Natural killer cell (primary cell): ENCODE measurements around the gene S100B. TPM values are rescaled to one million over a fixed set of nuclear protein-coding genes. Genes with fewer than 3 reads are reported as not detected.

Experiments used
- ATAC-seq, 3 donors: fragments of 150-1000 bp in 2 of 3; fragments of 200-7000 bp in 1 of 3; cut with Tn5 transposase; 1 replicate in 1 of 3; 2 replicates in 2 of 3; pipeline ENCODE4 v1.10.0; 2021; ENCODE audit warnings: mild to moderate bottlenecking in 2 of 3, moderate library complexity in 2 of 3
- DNase-seq, 2 donors: peaks; one replicate each; pipeline versions ENCODE4 v3.0.0 to v3.0.0-alpha.2; 2013 to 2021; ENCODE audit warnings: mixed read lengths in 1 of 2
- H3K27ac ChIP-seq: one replicate; pipeline ENCODE4 v1.5.1; 2013; ENCODE audit warnings: mild to moderate bottlenecking, low read length
- H3K27me3 ChIP-seq: one replicate; pipeline ENCODE4 v1.6.1; 2013; ENCODE audit warnings: low read length; ENCODE audit not compliant: control insufficient read depth, insufficient read depth
- H3K36me3 ChIP-seq: one replicate; pipeline ENCODE4 v1.6.1; 2013; ENCODE audit warnings: low read length; ENCODE audit not compliant: control insufficient read depth, insufficient read depth
- H3K4me1 ChIP-seq: one replicate; pipeline ENCODE4 v1.6.1; 2013; ENCODE audit warnings: low read length; ENCODE audit not compliant: control insufficient read depth, insufficient read depth
- H3K4me3 ChIP-seq: one replicate; pipeline ENCODE4 v1.5.1; 2013; ENCODE audit warnings: low read length
- H3K9me3 ChIP-seq: one replicate; pipeline ENCODE4 v1.6.1; 2013; ENCODE audit warnings: low read length; ENCODE audit not compliant: control insufficient read depth, insufficient read depth
- H3K27ac Mint-ChIP-seq, 2 donors: one replicate each; pipeline ENCODE4 v1.8.0; 2022; ENCODE audit warnings: mild to moderate bottlenecking in 2 of 2, mixed read lengths in 2 of 2, moderate library complexity in 1 of 2
- H3K27me3 Mint-ChIP-seq, 2 donors: one replicate each; pipeline ENCODE4 v1.8.0; 2022; ENCODE audit warnings: low read depth in 2 of 2, mixed read lengths in 2 of 2
- H3K36me3 Mint-ChIP-seq: one replicate; pipeline ENCODE4 v1.8.0; 2022; ENCODE audit warnings: mixed read lengths
- H3K4me1 Mint-ChIP-seq, 2 donors: one replicate each; pipeline ENCODE4 v1.8.0; 2022; ENCODE audit warnings: mixed read lengths in 2 of 2
- H3K4me3 Mint-ChIP-seq: one replicate; pipeline ENCODE4 v1.8.0; 2022; ENCODE audit warnings: mild to moderate bottlenecking, moderate library complexity, mixed read lengths
- H3K9me3 Mint-ChIP-seq, 2 donors: one replicate each; pipeline ENCODE4 v1.8.0; 2022; ENCODE audit warnings: mixed read lengths in 2 of 2
- CTCF ChIP-seq: fragments of 200-600 bp; IDR thresholded peaks from one replicate; pipeline ENCODE4 v1.8.0; 2022; ENCODE audit warnings: antibody characterized with exemption
- WGBS: methylation state at CpG from one replicate; pipeline ENCODE4 v1.1.7; 2013; ENCODE audit warnings: missing lambda C conversion rate; ENCODE audit not compliant: insufficient coverage; 5-methylcytosine and 5-hydroxymethylcytosine counted together
- intact Hi-C: fragments of 100-400 bp; cut with micrococcal nuclease; formaldehyde crosslinking; loops from one replicate; pipeline ENCODE4 v1.14.2; 2022
- total RNA-seq, 4 donors: library from RNA; stranded (reverse); fragments of 120-200 nt in 1 of 4; gene quantifications; one replicate each; pipeline versions ENCODE4 v1.2.3 to v1.2.4, GENCODE V29; 2013 to 2022

The S100B gene
- total RNA-seq, 3 donors from 2014 or later (not counting 1 experiment from before 2014, with no cell fraction given) = 4.0 to 58.9 TPM; not detected in 1

GRCh38 chr21:46549650-46550049 lies 55.2 kb downstream of the S100B start:
- no peak overlapping the region for H3K27ac ChIP-seq
- H3K4me1 Mint-ChIP-seq = peaks cover 37 to 70% of the 10 kb centered on the region in 2 donors
- no peak for TF ChIP-seq CTCF
- no peaks in the 10 kb centered on the region for H3K27me3 ChIP-seq
- peaks cover 44% of the 10 kb centered on the region for H3K4me1 ChIP-seq
- no peak overlapping the region for H3K4me3 ChIP-seq
- WGBS = 99% methylated on average over 18 of the region's 18 CpGs
- H3K36me3 Mint-ChIP-seq = no peaks in the 10 kb centered on the region
- no peak overlapping the region for H3K4me3 Mint-ChIP-seq
- no peaks in the 10 kb centered on the region for H3K27me3 Mint-ChIP-seq
- H3K27ac Mint-ChIP-seq = peak overlapping the region; percentile 86 to 93
- intact Hi-C loops = loop anchor here (2.0 kb wide), 1 partner anchor 13 kb away; no protein-coding TSS in a partner anchor
- no peaks in the 10 kb centered on the region for H3K9me3 Mint-ChIP-seq
- H3K36me3 ChIP-seq = peaks cover 30% of the 10 kb centered on the region
- DNase-seq = no peak
- H3K9me3 ChIP-seq = no peaks in the 10 kb centered on the region
- ATAC-seq = no peak

Other genes starting within 250 kb of the S100B start
- gene DIP2A, start 146.2 kb downstream of the S100B start, total RNA-seq = 100 to 1,000 TPM; 166 to 308 (median 170) TPM
- gene PRMT2, start 30.6 kb upstream of the S100B start, total RNA-seq = 100 to 1,000 TPM; 122 to 199 (median 170) TPM